Fibroblast of villous mesenchyme (primary cell): Measurements from ENCODE around the gene PDP2. TPM values are rescaled to one million over a fixed set of nuclear protein-coding genes. Genes with fewer than 3 reads are reported as not detected.
"Not testable (repeated sequence)": the region's sequence is repeated elsewhere in the genome, so short reads cannot be mapped to it uniquely, and the experiment has no call there.

Experiments used
- DNase-seq: peaks from one replicate; pipeline ENCODE4 v3.0.0-alpha.2; 2010; ENCODE audit warnings: low read depth
- H3K4me3 ChIP-seq: 2 replicates; pipeline ENCODE4 v1.5.1; 2011; ENCODE audit warnings: low read depth, mild to moderate bottlenecking, low read length
- total RNA-seq: library from RNA; depleted of rRNA; stranded (reverse); fragments of >200 nt; gene quantifications from 2 replicates; pipeline ENCODE4 v1.2.3, GENCODE V29; 2012
- TF ChIP-seq, protein P1 (sequence below): IDR thresholded peaks from 2 replicates; pipeline ENCODE4 v1.5.1; 2012; ENCODE audit warnings: low read depth, mild to moderate bottlenecking, low read length; ENCODE audit not compliant: insufficient read depth

Gene PDP2
- total RNA-seq, 1 donor: 25.9 TPM

DNA sequence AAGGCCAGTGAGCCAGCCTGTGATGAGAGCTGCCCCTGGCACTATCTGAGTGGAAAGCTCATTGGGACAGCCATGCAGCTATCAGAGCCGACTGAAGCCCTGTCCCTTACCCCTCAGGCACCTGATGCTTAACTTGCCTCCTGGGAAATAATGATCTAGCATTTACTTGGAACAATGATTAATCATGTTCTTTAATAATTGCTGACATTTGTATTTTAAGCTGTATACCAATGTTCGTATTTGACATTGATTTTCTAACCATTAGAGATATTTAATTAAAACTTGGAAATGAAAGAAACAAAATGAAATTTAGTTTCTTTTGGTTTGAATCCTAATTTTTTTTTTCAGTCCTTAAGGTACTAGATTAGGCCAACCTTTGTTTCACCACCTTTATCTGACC lies 10.5 kb downstream of the PDP2 start:
- DNase-seq: no peak
- H3K4me3 ChIP-seq: no peak overlapping the region
- TF ChIP-seq, protein P1, sequence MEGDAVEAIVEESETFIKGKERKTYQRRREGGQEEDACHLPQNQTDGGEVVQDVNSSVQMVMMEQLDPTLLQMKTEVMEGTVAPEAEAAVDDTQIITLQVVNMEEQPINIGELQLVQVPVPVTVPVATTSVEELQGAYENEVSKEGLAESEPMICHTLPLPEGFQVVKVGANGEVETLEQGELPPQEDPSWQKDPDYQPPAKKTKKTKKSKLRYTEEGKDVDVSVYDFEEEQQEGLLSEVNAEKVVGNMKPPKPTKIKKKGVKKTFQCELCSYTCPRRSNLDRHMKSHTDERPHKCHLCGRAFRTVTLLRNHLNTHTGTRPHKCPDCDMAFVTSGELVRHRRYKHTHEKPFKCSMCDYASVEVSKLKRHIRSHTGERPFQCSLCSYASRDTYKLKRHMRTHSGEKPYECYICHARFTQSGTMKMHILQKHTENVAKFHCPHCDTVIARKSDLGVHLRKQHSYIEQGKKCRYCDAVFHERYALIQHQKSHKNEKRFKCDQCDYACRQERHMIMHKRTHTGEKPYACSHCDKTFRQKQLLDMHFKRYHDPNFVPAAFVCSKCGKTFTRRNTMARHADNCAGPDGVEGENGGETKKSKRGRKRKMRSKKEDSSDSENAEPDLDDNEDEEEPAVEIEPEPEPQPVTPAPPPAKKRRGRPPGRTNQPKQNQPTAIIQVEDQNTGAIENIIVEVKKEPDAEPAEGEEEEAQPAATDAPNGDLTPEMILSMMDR: no peak

DNA sequence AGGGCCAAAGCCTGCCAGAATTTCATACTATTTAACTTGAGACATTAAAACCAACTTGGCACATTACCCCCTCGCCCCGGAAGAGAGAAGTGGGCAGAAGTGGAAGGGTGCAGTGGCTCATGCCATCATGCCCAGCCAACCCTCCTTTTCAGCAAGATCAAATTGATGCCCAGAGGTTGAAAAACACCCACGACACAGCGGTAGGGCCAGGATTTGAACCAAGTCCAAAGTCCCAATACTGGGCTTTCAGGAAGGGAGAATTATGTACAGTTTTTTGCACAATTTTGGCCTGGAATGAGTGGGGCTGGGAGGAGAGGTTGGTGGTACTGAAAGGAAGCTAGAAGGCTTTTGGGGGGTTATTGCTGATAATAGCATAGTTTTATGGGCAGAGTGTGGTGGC lies 11.0 kb downstream of the PDP2 start:
- no peak for DNase-seq
- H3K4me3 ChIP-seq: no peak overlapping the region
- TF ChIP-seq, protein P1: no peak

- TF ChIP-seq, protein P1: no peak
- no peak for DNase-seq
- H3K4me3 ChIP-seq: no peak overlapping the region
Measured at GRCh38 chr16:66891797-66892196, 11.5 kb downstream of the PDP2 start.

GRCh38 chr16:66894055-66894454 lies 13.7 kb downstream of the PDP2 start:
- no peak for DNase-seq
- TF ChIP-seq, protein P1: no peak
- H3K4me3 ChIP-seq: no peak overlapping the region

- DNase-seq: peak; percentile 82
- H3K4me3 ChIP-seq: no peak overlapping the region
- TF ChIP-seq, protein P1: peak; percentile 84
Measured at GRCh38 chr16:66894948-66895688, 14.8 kb downstream of the PDP2 start.

DNA sequence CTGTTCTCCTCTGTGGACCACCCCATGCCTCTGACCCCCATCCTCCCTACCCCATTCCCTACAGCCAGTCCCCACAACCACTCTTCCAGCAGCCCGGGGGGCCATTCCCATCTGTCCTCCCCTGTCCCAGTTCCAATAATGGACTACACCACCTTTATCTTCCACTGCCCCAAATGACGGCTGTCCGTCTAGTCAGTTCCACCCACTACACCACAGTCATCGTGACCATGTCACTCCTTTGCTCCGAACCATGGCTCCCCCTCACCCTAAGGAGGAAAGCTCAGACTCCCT lies 15.3 kb downstream of the PDP2 start:
- no peak overlapping the region for H3K4me3 ChIP-seq
- DNase-seq: no peak
- TF ChIP-seq, protein P1: no peak

GRCh38 chr16:66895999-66896398 lies 15.7 kb downstream of the PDP2 start:
- H3K4me3 ChIP-seq: no peak overlapping the region
- TF ChIP-seq, protein P1: no peak
- DNase-seq: no peak

DNA sequence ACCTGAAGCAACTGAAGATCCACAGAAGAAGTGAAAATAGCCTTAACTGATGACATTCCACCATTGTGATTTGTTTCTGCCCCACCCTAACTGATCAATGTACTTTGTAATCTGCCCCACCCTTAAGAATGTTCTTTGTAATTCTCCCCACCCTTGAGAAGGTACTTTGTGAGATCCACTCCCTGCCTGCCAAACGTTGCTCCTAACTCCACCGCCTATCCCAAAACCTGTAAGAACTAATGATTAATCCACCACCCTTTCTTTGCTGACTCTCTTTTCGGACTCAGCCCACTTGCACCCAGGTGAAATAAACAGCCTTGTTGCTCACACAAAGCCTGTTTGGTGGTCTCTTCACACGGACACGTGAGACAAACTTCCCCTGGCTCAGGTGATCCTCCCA lies 16.4 kb downstream of the PDP2 start:
- DNase-seq, H3K4me3 ChIP-seq: not testable (repeated sequence)
